T follicular helper cell (primary cell): Measurements from ENCODE around the gene PRSS53.
A peak's percentile ranks its signal among the peaks of the same experiment; 100 is the strongest.
"Not testable (repeated sequence)": the region's sequence is repeated elsewhere in the genome, so short reads cannot be mapped to it uniquely, and the experiment has no call there.

Experiments used
- DNase-seq: peaks from one replicate; pipeline ENCODE4 v3.0.0-alpha.2; 2020; ENCODE audit warnings: low read depth

The PRSS53 gene

GRCh38 chr16:31118223-31119155, 29.7 kb upstream of the PRSS53 start:
- no peak for DNase-seq

GRCh38 chr16:31117384-31118222, 28.9 kb upstream of the PRSS53 start, which contains the start of gene KAT8:
Gene KAT8, plus strand, starts transcription at chr16:31117664. Its CDS starts 18 bp downstream, at chr16:31117682.
- peak; percentile 95 for DNase-seq

- no peak for DNase-seq
These were observed 25.7 kb upstream of the PRSS53 start for GRCh38 chr16:31114468-31114867.

- DNase-seq = no peak
These were observed 24.7 kb upstream of the PRSS53 start for GRCh38 chr16:31113121-31114120.

DNA sequence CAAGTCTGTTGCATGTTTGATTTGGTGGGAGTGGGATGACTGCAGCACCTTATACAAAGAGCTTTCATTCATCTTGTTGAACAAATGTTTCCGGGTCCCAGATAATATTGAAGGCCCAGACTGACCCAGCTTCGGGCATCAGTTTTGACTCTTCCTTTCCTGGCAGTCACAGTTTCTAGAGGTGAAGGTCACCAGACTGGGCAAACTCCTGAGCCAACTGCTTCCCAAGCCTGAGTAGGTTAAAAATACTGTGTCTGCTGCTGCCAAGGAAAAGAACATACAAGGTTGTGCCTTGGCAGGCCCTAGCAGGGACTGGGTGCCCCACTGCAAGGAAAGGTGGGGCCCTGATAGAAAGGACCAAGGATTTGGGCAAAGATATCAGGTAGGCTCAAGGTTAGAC, 24.0 kb upstream of the PRSS53 start:
- DNase-seq = no peak

DNA sequence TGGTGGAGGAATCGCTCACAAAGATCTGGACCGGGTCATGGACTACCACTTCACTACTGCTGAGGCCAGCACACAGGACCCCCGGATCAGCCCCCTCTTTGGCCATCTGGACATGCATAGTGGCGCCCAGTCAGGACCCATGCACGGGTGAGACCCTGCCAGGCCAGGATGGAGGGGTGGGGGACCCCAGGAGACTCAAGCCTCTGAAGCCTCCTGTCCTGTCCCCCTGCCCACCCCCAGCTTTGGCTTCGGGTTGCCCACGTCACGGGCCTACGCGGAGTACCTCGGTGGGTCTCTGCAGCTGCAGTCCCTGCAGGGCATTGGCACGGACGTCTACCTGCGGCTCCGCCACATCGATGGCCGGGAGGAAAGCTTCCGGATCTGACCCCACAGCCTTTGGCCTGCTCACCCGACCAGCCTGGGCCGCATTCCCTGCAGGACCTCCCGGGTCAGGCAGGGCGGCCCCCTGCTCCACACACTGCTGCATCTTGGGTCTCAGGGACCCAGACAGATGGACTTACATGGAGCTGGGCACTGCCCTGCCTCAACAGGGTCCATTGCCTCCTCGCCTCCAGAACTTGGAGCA, 23.2 kb upstream of the PRSS53 start:
- DNase-seq = no peak

- DNase-seq = no peak
These were observed 21.6 kb upstream of the PRSS53 start for GRCh38 chr16:31110106-31111034.

- DNase-seq = no peak
These were observed 20.9 kb upstream of the PRSS53 start for GRCh38 chr16:31109622-31110021.

DNA sequence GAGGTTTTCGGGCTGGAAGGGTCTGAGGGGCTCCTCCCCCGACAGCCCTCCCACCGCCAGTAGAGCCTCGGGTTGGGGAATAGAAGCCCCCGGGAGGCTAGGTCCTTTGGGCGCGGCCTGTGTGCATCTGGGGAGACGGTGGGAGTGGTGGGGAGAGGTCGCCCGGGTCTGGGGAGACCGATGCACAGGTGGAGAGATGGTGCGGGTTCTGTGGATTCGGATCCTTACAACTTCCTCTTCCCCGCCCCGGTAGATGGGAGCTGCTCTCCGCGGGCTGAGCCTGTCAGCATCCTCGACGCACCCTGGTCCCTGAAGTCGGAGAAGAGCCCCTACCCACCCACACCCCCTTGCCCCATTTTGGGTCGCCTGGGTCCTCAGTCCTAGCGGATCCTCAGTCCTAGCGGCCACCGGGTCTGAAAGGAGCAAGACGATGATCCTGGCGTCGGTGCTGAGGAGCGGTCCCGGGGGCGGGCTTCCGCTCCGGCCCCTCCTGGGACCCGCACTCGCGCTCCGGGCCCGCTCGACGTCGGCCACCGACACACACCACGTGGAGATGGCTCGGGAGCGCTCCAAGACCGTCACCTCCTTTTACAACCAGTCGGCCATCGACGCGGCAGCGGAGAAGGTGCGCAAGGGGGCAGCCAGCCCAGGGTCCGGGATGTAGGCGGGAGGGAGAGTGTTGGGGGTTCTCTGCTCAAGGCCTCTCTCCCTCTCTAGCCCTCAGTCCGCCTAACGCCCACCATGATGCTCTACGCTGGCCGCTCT, 20.2 kb upstream of the PRSS53 start:
- no peak for DNase-seq

DNA sequence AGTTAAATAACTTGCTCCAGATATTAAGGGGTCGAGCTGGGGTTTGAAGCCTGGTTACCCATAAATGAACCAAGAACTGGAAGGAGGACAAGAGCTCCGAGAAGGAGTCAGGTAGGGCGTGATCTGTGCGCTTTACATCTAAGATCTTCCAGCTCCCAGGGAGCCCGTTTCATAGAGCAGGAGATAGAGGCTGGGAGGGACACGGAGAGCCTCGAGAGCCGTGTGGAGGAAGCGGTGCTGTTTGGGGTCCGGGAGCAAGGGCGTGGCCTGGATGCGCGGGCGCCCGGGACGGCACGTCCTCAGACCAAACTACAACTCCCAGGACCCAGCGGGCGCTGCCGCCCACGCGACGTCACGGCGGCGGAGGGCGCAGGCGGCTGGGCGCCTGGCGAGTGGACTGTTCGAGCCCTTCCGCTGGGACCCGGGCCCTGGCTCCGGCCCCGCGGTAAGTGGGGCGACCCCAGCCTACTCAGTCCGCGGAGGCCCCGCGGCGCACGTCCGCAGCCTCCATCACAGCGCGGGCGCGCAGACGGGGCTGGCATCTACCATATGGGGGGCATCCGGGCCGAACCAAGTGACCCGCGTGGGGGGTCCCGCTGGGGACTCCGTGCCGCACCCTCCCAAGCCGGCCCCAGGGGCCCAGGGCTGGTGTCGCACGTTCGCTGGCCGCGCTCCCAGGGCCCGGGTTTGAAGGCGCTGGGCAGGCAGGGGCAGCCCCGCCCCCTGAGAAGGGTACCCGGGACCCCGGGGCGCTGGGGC, 19.5 kb upstream of the PRSS53 start, which contains the start of gene BCKDK:
TSS of gene BCKDK (plus strand) at position 352 of the 759 bp plus-strand sequence. CDS start 838 bp downstream, outside the sequence.
- DNase-seq = peak; percentile 36

GRCh38 chr16:31107465-31107867, 18.7 kb upstream of the PRSS53 start:
- no peak for DNase-seq

- no peak for DNase-seq
These were observed 18.0 kb upstream of the PRSS53 start for GRCh38 chr16:31106509-31107464.

DNA sequence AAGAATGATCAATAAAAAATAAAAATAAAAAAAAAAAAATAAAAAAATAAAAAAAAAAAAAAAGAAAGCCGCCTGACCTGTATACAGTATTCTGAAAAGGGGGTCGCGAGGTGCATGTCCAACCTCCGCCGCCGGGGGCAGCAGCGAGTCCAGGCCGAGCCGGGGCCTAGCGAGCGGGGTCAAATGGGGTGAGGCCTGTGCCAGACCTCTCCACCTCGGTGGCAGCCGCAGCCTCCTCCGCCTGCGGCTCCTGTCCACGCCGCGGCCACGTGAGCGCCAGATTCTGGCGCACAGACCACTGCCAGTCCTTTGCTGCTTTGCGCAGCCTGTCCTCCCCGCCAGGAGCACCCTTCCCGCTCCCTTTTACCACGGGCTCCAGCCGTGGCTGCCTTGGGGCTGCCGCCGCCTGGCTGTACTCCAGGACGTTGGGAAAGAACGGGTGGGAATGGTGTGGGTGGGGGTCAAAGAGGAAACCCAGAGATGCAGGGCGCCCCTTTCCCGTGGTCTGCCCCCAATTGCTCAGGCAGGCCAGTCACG, 17.0 kb upstream of the PRSS53 start:
- DNase-seq = peak; percentile 60

- DNase-seq = not testable (repeated sequence)
These were observed 12.3 kb upstream of the PRSS53 start for GRCh38 chr16:31100876-31101641.

GRCh38 chr16:31099860-31100638, 11.3 kb upstream of the PRSS53 start:
- DNase-seq = no peak
